Measurements from ENCODE around the gene LGALS1.

The LGALS1 gene

GRCh38 chr22:37639070-37639760, 36.2 kb upstream of the LGALS1 start, which contains the start of gene SH3BP1:
TSS of gene SH3BP1 (plus strand) at chr22:37639669. CDS start at chr22:37639788, 119 bp downstream.
- TF ChIP-seq CTCF (IDR thresholded peaks at IDR 0.05; ENCODE audit: control insufficient read depth, extremely low read depth, insufficient read depth), result no peak
- H3K4me3 ChIP-seq (ENCODE audit: low read depth, low read length), result peak within 1 kb of the TSS; percentile 70
- DNase-seq (ENCODE audit: low read depth), result no peak

GRCh38 chr22:37639771-37640590, 35.5 kb upstream of the LGALS1 start:
- no peak for TF ChIP-seq CTCF (IDR thresholded peaks at IDR 0.05; ENCODE audit: control insufficient read depth, extremely low read depth, insufficient read depth)
- no peak for DNase-seq (ENCODE audit: low read depth)
- H3K4me3 ChIP-seq (ENCODE audit: low read depth, low read length), result peak overlapping the region; percentile 70

- no peak for TF ChIP-seq CTCF (IDR thresholded peaks at IDR 0.05; ENCODE audit: control insufficient read depth, extremely low read depth, insufficient read depth)
- peak overlapping the region; percentile 70 for H3K4me3 ChIP-seq (ENCODE audit: low read depth, low read length)
Measured at GRCh38 chr22:37640591-37641560, 34.6 kb upstream of the LGALS1 start.

GRCh38 chr22:37641561-37641949, 33.9 kb upstream of the LGALS1 start:
- no peak for TF ChIP-seq CTCF (IDR thresholded peaks at IDR 0.05; ENCODE audit: control insufficient read depth, extremely low read depth, insufficient read depth)
- no peak overlapping the region for H3K4me3 ChIP-seq (ENCODE audit: low read depth, low read length)
- no peak for DNase-seq (ENCODE audit: low read depth)

More at GRCh38 chr22:37640591-37641560, 34.6 kb upstream of the LGALS1 start:
- no peak for DNase-seq (ENCODE audit: low read depth)

- DNase-seq (ENCODE audit: low read depth), result no peak
- no peak overlapping the region for H3K4me3 ChIP-seq (ENCODE audit: low read depth, low read length)
- peak; percentile 79 for TF ChIP-seq CTCF (IDR thresholded peaks at IDR 0.05; ENCODE audit: control insufficient read depth, extremely low read depth, insufficient read depth)
Measured at GRCh38 chr22:37643225-37643847, 32.1 kb upstream of the LGALS1 start.

- DNase-seq (ENCODE audit: low read depth), result no peak
- no peak for TF ChIP-seq CTCF (IDR thresholded peaks at IDR 0.05; ENCODE audit: control insufficient read depth, extremely low read depth, insufficient read depth)
- H3K4me3 ChIP-seq (ENCODE audit: low read depth, low read length), result no peak overlapping the region
Measured at GRCh38 chr22:37647317-37647716, 28.1 kb upstream of the LGALS1 start.
